Kidney (tissue), 14 donors: ENCODE measurements around the gene ADCY2. TPM values are rescaled to one million over a fixed set of nuclear protein-coding genes. Genes with fewer than 3 reads are reported as not detected.

Experiments
- DNase-seq, 5 donors: peaks; one replicate each; pipeline ENCODE4 v3.0.0-alpha.2; 2013 to 2020
- FAIRE-seq: peaks from 2 replicates; lab custom pipeline; 2012; peaks lifted over from hg19 to GRCh38; lab: Jason Lieb, UNC
- H3K27ac ChIP-seq, 2 donors: one replicate each; pipeline ENCODE4 v1.7.0; 2013; ENCODE audit warnings: low read depth in 2 of 2, low read length in 2 of 2, inconsistent platforms in 1 of 2
- H3K27me3 ChIP-seq: one replicate; pipeline ENCODE4 v1.7.1; 2013; ENCODE audit warnings: low read length, inconsistent platforms; ENCODE audit not compliant: control insufficient read depth, insufficient read depth
- H3K36me3 ChIP-seq, 3 donors: one replicate each; pipeline versions ENCODE4 v1.7.0 to v1.7.1; 2013; ENCODE audit warnings: low read length in 3 of 3, control low read depth in 1 of 3, inconsistent platforms in 1 of 3; ENCODE audit not compliant: insufficient read depth in 3 of 3, control insufficient read depth in 2 of 3
- H3K4me1 ChIP-seq, 3 donors: one replicate each; pipeline versions ENCODE4 v1.7.0 to v1.7.1; 2013; ENCODE audit warnings: low read length in 3 of 3, inconsistent platforms in 1 of 3, low read depth in 1 of 3; ENCODE audit not compliant: control insufficient read depth in 2 of 3, insufficient read depth in 2 of 3
- H3K4me3 ChIP-seq, 3 donors: one replicate each; pipeline versions ENCODE4 v1.7.0 to v1.8.1; 2013; ENCODE audit warnings: low read length in 3 of 3, control low read depth in 1 of 3, inconsistent platforms in 1 of 3
- H3K9ac ChIP-seq, 3 donors: one replicate each; pipeline versions ENCODE4 v1.7.0 to v1.7.1; 2013; ENCODE audit warnings: low read length in 3 of 3, control low read depth in 1 of 3, inconsistent platforms in 1 of 3
- H3K9me3 ChIP-seq, 3 donors: one replicate each; pipeline versions ENCODE4 v1.7.0 to v1.7.1; 2013; ENCODE audit warnings: low read length in 3 of 3, control low read depth in 1 of 3, inconsistent platforms in 1 of 3; ENCODE audit not compliant: control insufficient read depth in 2 of 3, insufficient read depth in 1 of 3
- CTCF ChIP-seq: IDR thresholded peaks from 3 replicates; pipeline ENCODE4 v1.5.1; 2012; ENCODE audit warnings: mild to moderate bottlenecking, moderate library complexity, borderline replicate concordance; ENCODE audit not compliant: insufficient read depth; ENCODE audit errors: extremely low read depth
- intact Hi-C: fragments of 100-400 bp; cut with DNase I; formaldehyde crosslinking; loops from one replicate; pipeline ENCODE4 v1.11.1; 2022
- polyA plus RNA-seq: library from polyadenylated mRNA; stranded (reverse); fragments of 350-450 nt; fragmentation: Illumina TruSeq; extraction: RNeasy Lipid Tissue Mini Kit (QIAGEN cat#74804); gene quantifications from one replicate; pipeline ENCODE4 v1.2.3, GENCODE V29; 2014; ENCODE audit warnings: low read depth, low replicate concordance; ENCODE audit not compliant: insufficient read depth
- total RNA-seq: library from RNA; stranded (reverse); fragmentation: NEBNext Ultra II Directional; extraction: Animal tissue kit (Norgen Biotek cat#: 25700); gene quantifications from one replicate; pipeline ENCODE4 v1.2.1, GENCODE V29; 2021
- donor health status: control.
- donor health status: control.
- donor health status: control.
- donor health status: control.
- donor health status: control.
- donor health status: DM: yes; HTN: yes; CAD: no.
- donor health status: Normal renal cell carcinoma (clear cell type).

Gene ADCY2
- total and polyA plus RNA-seq, 2 donors from 2014 or later, result 0.17 to 2.2 TPM

GRCh38 chr5:7794823-7795222, 398.9 kb downstream of the ADCY2 start:
- DNase-seq (no peak), FAIRE-seq (no peak)
- H3K4me1 ChIP-seq, result no peaks in the 10 kb centered on the region
- no peak overlapping the region for H3K9ac ChIP-seq
- no peaks in the 10 kb centered on the region for H3K9me3 ChIP-seq
- H3K27ac ChIP-seq, result no peak overlapping the region
- H3K36me3 ChIP-seq, result no peaks in the 10 kb centered on the region
- H3K4me3 ChIP-seq, result no peak overlapping the region
- no peak for TF ChIP-seq CTCF
- H3K27me3 ChIP-seq, result no peaks in the 10 kb centered on the region
- intact Hi-C loops, result no loop called here

- no peak for FAIRE-seq
- TF ChIP-seq CTCF, result no peak
- intact Hi-C loops, result no loop called here
These were observed 399.4 kb downstream of the ADCY2 start for GRCh38 chr5:7795306-7795705.

GRCh38 chr5:7801891-7802614, 406.1 kb downstream of the ADCY2 start:
- Histone ChIP-seq H3K36me3 (no peaks in the 10 kb centered on the region), H3K9me3 (no peaks in the 10 kb centered on the region), H3K4me3 (no peak overlapping the region), H3K4me1 (no peaks in the 10 kb centered on the region), H3K27me3 (no peaks in the 10 kb centered on the region), H3K9ac (no peak overlapping the region), H3K27ac (no peak overlapping the region)
- FAIRE-seq (no peak), DNase-seq (no peak)
- intact Hi-C loops, result no loop called here
- no peak for TF ChIP-seq CTCF

More at GRCh38 chr5:7795306-7795705, 399.4 kb downstream of the ADCY2 start:
- Histone ChIP-seq H3K36me3 (no peaks in the 10 kb centered on the region), H3K27ac (no peak overlapping the region), H3K9me3 (no peaks in the 10 kb centered on the region), H3K4me3 (no peak overlapping the region), H3K9ac (no peak overlapping the region), H3K27me3 (no peaks in the 10 kb centered on the region), H3K4me1 (no peaks in the 10 kb centered on the region)
- DNase-seq, result no peak
